Fibroblast of pulmonary artery (primary cell): ENCODE data around the gene PPP2R2C.
A peak's percentile ranks its signal among the peaks of the same experiment; 100 is the strongest.

Experiments used
- DNase-seq: peaks from one replicate; pipeline ENCODE4 v3.0.0-alpha.2; 2010; ENCODE audit warnings: low read depth
- H3K4me3 ChIP-seq: replicated peaks from 2 replicates; pipeline ENCODE4 v1.5.1; 2011; ENCODE audit warnings: low read depth, mild to moderate bottlenecking, control low read depth, low read length, moderate library complexity
- TF ChIP-seq, protein P1 (sequence below): IDR thresholded peaks from 2 replicates; pipeline ENCODE4 v1.5.1; 2011; ENCODE audit warnings: mild to moderate bottlenecking, control low read depth, low read length, inconsistent platforms; ENCODE audit errors: missing control alignments

The PPP2R2C gene

DNA sequence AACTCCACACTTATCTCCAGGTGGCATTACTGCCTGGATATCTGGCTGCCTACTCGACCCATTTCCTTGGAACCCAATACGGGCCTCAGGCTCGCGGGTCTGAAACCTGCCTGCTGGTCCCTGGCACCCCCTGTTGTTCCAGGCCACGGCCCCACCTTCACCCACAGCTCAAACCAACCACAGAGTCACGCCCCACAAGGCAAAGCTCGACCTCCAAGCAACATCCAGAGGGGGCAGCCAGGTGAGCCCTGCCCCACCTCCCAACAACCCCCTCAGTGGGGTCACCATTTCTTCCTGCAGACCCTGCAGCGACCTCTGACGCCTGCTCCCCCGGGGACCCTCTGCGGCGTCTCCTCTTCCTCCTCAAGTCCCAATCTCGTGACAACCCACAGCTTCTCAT, 126.5 kb downstream of the PPP2R2C start:
- H3K4me3 ChIP-seq: no peak overlapping the region
- TF ChIP-seq, protein P1, sequence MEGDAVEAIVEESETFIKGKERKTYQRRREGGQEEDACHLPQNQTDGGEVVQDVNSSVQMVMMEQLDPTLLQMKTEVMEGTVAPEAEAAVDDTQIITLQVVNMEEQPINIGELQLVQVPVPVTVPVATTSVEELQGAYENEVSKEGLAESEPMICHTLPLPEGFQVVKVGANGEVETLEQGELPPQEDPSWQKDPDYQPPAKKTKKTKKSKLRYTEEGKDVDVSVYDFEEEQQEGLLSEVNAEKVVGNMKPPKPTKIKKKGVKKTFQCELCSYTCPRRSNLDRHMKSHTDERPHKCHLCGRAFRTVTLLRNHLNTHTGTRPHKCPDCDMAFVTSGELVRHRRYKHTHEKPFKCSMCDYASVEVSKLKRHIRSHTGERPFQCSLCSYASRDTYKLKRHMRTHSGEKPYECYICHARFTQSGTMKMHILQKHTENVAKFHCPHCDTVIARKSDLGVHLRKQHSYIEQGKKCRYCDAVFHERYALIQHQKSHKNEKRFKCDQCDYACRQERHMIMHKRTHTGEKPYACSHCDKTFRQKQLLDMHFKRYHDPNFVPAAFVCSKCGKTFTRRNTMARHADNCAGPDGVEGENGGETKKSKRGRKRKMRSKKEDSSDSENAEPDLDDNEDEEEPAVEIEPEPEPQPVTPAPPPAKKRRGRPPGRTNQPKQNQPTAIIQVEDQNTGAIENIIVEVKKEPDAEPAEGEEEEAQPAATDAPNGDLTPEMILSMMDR: no peak
- DNase-seq: no peak

DNA sequence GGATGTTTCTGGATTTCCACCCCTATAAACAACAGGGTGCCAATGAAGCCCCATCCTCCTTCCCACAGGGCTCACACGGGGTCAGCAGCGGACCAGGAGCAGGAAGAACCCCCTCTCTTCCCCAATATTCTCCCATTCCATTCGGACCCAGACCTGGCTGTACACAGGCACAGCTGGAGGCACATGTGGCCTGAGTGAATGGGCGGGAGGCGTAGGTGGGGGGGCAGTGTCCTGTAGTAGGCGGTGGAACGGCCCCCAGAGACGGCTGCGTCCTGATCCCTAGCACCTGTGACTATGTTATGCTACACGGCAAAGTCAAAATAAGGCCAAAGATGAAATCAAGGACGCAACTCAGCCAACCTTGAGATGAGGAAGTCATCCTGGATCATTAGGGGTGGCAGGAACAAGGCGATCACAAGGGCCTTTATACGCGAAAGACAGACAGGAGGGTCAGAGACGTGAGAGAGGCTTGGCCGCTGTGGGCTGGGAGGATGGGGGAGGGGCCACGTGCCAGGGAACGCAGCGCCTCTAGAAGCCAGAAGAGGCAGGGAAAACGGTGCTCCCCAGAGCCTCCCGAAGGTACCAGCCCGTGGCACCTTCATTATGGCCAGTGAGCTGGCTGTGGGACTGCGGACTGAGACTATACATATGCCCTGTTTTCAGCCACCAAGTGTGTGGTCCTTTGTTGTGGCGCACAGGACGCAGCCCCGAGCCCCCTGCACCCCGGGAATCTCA, 127.2 kb downstream of the PPP2R2C start:
- TF ChIP-seq, protein P1: no peak
- DNase-seq: no peak

DNA sequence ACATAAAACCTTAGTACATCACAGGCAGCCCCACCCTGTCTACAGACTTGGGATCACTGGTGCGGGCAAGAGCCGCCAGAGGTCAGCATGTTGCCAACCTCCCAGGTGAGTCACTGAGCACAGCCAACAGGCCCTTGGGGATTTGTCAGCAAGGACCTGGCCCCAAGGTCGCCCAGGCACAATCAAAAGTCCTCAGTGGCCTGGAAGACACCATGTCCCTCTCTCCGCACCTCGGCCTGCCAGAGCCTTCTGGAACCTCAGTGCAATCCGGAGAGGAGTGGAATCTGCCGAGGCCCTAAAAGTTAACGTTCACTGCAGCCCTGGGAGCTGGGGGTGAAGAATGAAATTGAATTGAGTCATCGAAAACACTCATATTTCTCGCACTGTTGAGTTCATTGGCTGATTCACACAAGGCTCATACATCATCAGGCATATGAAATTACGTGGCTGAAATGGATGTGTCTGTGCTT, 128.4 kb downstream of the PPP2R2C start:
- DNase-seq: peak; percentile 10
- TF ChIP-seq, protein P1: no peak
- H3K4me3 ChIP-seq: no peak overlapping the region

More for the DNA sequence above, 127.2 kb downstream of the PPP2R2C start:
- H3K4me3 ChIP-seq: no peak overlapping the region

GRCh38 chr4:6342530-6343293, 129.7 kb downstream of the PPP2R2C start:
- DNase-seq: peak; percentile 35
- H3K4me3 ChIP-seq: no peak overlapping the region
- TF ChIP-seq, protein P1: no peak

DNA sequence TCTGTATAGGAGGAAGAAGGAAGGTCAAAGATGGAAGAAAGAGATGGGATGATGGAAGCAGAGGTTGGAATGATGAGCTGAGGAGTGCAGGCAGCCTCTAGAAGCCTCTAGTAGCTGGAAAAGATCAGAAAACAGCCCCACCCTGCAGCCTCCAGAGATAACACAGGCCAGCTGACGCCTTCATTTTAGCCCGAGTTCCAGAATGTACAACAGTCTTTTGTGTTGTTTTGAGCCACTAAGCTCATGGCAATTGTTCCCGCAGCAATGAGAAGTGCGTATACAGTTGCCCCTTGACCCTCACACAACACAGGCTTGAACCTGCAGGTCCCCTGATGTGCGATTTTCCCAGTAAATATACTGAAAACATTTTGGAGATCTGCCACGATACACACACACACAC, 130.7 kb downstream of the PPP2R2C start:
- TF ChIP-seq, protein P1: no peak
- no peak for DNase-seq
- H3K4me3 ChIP-seq: no peak overlapping the region

DNA sequence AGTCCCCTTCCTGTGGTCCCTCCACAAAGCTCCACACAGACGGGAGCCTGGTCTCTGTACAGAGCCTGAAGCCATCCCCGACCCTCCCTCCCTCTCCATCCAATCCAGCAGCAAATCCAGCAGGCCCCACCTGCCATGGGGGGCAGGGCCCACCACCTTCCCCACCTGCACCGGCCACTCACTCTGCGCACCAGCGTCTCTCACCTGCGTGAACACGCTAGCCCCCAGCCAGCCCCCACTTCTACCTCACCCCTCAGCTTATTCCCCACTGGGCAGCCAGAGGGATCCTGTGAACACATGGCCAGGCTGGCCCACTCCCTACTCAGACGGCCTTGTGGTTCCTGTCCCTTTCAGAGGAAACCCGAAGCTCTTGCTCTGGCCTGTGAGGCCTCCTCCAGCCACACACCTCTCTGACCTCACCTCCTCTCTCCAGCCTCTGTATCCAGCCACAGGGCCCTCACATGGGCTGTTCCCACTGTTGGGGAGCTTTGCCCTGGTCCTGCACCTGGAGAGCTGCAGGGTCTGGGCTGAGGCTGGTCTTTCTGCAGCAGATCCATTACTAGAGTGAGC, 131.9 kb downstream of the PPP2R2C start:
- TF ChIP-seq, protein P1: no peak
- DNase-seq: no peak
- no peak overlapping the region for H3K4me3 ChIP-seq
